Epithelial cell of esophagus (primary cell): ENCODE data around the gene TET2.
A peak's percentile ranks its signal among the peaks of the same experiment; 100 is the strongest.

Source experiments
- DNase-seq: peaks from one replicate; pipeline ENCODE4 v3.0.0; 2010; ENCODE audit warnings: low read depth
- H3K4me3 ChIP-seq: 2 replicates; pipeline ENCODE4 v1.5.1; 2011; ENCODE audit warnings: mild to moderate bottlenecking, low read length, control low read depth
- CTCF ChIP-seq: IDR thresholded peaks from 2 replicates; pipeline ENCODE4 v1.5.1; 2011; ENCODE audit warnings: low read depth, mild to moderate bottlenecking, low read length, control low read depth, inconsistent platforms; ENCODE audit not compliant: insufficient read depth; ENCODE audit errors: missing control alignments

TET2 gene

GRCh38 chr4:105158837-105159236 is 12.2 kb downstream of the TET2 start:
- TF ChIP-seq CTCF: no peak
- DNase-seq: peak; percentile 22
- no peak overlapping the region for H3K4me3 ChIP-seq

GRCh38 chr4:105162123-105162796 is 15.6 kb downstream of the TET2 start:
- no peak overlapping the region for H3K4me3 ChIP-seq
- peak; percentile 56 for DNase-seq
- TF ChIP-seq CTCF: no peak

GRCh38 chr4:105164548-105164947 is 17.9 kb downstream of the TET2 start:
- H3K4me3 ChIP-seq: no peak overlapping the region
- DNase-seq: no peak
- TF ChIP-seq CTCF: no peak

- DNase-seq: no peak
- no peak for TF ChIP-seq CTCF
- no peak overlapping the region for H3K4me3 ChIP-seq
These were observed 19.4 kb downstream of the TET2 start for GRCh38 chr4:105166066-105166465.

- no peak for TF ChIP-seq CTCF
- no peak overlapping the region for H3K4me3 ChIP-seq
These were observed 24.0 kb downstream of the TET2 start for GRCh38 chr4:105170711-105171110.

GRCh38 chr4:105171912-105172311 is 25.2 kb downstream of the TET2 start:
- TF ChIP-seq CTCF: no peak
- DNase-seq: no peak

More at GRCh38 chr4:105170711-105171110, 24.0 kb downstream of the TET2 start:
- no peak for DNase-seq

GRCh38 chr4:105174098-105174497 is 27.4 kb downstream of the TET2 start:
- DNase-seq: no peak
- no peak overlapping the region for H3K4me3 ChIP-seq
- TF ChIP-seq CTCF: no peak

More at GRCh38 chr4:105171912-105172311, 25.2 kb downstream of the TET2 start:
- H3K4me3 ChIP-seq: no peak overlapping the region
